ENCODE measurements around the gene MGST3.

DNA sequence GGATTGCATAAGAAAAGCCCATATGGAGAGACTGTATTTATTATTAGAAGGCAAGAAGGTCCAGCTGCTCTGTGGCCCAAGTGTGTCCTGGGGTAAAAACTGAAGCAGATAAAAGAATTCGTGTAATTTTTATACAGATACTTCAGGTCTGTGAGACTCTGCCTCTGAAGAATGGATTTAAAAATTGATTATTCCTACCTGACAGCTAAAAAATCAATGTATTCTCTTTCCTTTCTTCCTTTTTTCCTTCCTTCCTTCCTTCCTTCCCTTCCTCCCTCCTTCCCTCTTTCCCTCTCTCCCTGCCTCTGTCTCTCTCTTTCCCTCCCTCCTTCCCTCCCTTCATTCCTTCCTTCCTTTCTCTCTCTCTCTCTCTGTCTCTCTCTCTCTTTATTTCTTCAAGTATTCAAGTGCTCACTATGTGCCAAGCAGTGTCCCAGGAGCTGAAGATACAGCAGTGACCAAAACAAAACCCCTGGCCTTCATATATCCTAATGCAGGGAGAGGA, 11.3 kb upstream of the MGST3 start:
- TF ChIP-seq, protein P1, sequence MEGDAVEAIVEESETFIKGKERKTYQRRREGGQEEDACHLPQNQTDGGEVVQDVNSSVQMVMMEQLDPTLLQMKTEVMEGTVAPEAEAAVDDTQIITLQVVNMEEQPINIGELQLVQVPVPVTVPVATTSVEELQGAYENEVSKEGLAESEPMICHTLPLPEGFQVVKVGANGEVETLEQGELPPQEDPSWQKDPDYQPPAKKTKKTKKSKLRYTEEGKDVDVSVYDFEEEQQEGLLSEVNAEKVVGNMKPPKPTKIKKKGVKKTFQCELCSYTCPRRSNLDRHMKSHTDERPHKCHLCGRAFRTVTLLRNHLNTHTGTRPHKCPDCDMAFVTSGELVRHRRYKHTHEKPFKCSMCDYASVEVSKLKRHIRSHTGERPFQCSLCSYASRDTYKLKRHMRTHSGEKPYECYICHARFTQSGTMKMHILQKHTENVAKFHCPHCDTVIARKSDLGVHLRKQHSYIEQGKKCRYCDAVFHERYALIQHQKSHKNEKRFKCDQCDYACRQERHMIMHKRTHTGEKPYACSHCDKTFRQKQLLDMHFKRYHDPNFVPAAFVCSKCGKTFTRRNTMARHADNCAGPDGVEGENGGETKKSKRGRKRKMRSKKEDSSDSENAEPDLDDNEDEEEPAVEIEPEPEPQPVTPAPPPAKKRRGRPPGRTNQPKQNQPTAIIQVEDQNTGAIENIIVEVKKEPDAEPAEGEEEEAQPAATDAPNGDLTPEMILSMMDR (IDR thresholded peaks at IDR 0.05), result no peak
- TF ChIP-seq, protein P2, sequence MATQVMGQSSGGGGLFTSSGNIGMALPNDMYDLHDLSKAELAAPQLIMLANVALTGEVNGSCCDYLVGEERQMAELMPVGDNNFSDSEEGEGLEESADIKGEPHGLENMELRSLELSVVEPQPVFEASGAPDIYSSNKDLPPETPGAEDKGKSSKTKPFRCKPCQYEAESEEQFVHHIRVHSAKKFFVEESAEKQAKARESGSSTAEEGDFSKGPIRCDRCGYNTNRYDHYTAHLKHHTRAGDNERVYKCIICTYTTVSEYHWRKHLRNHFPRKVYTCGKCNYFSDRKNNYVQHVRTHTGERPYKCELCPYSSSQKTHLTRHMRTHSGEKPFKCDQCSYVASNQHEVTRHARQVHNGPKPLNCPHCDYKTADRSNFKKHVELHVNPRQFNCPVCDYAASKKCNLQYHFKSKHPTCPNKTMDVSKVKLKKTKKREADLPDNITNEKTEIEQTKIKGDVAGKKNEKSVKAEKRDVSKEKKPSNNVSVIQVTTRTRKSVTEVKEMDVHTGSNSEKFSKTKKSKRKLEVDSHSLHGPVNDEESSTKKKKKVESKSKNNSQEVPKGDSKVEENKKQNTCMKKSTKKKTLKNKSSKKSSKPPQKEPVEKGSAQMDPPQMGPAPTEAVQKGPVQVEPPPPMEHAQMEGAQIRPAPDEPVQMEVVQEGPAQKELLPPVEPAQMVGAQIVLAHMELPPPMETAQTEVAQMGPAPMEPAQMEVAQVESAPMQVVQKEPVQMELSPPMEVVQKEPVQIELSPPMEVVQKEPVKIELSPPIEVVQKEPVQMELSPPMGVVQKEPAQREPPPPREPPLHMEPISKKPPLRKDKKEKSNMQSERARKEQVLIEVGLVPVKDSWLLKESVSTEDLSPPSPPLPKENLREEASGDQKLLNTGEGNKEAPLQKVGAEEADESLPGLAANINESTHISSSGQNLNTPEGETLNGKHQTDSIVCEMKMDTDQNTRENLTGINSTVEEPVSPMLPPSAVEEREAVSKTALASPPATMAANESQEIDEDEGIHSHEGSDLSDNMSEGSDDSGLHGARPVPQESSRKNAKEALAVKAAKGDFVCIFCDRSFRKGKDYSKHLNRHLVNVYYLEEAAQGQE (IDR thresholded peaks at IDR 0.05; ENCODE audit: low read depth, low read length), result no peak
- TF ChIP-seq TCF12 (IDR thresholded peaks at IDR 0.05), result no peak
- no peak for TF ChIP-seq POLR2AphosphoS5 (IDR thresholded peaks at IDR 0.05; ENCODE audit: low read depth, low read length)
- no peak for TF ChIP-seq SIN3A (IDR thresholded peaks at IDR 0.05; ENCODE audit: borderline replicate concordance, low read depth, low read length)
- TF ChIP-seq, protein P3, sequence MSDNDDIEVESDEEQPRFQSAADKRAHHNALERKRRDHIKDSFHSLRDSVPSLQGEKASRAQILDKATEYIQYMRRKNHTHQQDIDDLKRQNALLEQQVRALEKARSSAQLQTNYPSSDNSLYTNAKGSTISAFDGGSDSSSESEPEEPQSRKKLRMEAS (IDR thresholded peaks at IDR 0.05; ENCODE audit: low read depth), result no peak
- TF ChIP-seq TAF1 (IDR thresholded peaks at IDR 0.05; ENCODE audit: borderline replicate concordance, low read depth, low read length), result no peak
- TF ChIP-seq EP300 (IDR thresholded peaks at IDR 0.05; ENCODE audit: borderline replicate concordance in 1 of 2, low read depth in 1 of 2, low read length in 1 of 2), result no peak
- no peak for TF ChIP-seq JUND (IDR thresholded peaks at IDR 0.05)
- TF ChIP-seq CHD2 (IDR thresholded peaks at IDR 0.05; ENCODE audit: low read length, partially characterized antibody), result no peak
- TF ChIP-seq, protein P4, sequence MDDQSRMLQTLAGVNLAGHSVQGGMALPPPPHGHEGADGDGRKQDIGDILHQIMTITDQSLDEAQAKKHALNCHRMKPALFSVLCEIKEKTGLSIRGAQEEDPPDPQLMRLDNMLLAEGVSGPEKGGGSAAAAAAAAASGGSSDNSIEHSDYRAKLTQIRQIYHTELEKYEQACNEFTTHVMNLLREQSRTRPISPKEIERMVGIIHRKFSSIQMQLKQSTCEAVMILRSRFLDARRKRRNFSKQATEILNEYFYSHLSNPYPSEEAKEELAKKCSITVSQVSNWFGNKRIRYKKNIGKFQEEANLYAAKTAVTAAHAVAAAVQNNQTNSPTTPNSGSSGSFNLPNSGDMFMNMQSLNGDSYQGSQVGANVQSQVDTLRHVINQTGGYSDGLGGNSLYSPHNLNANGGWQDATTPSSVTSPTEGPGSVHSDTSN (IDR thresholded peaks at IDR 0.05), result no peak
- TF ChIP-seq MXI1 (IDR thresholded peaks at IDR 0.05; ENCODE audit: low read depth, low read length), result no peak
